Peyer's patch (tissue), 4 donors: Measurements from ENCODE around the gene SYNE1. TPM values are rescaled to one million over a fixed set of nuclear protein-coding genes. Genes with fewer than 3 reads are reported as not detected.

ENCODE experiments used
- DNase-seq, 3 donors: peaks; one replicate each; pipeline ENCODE4 v3.0.0-alpha.2; 2017 to 2019
- H3K27ac ChIP-seq, 4 donors: fragments of 200-600 bp; sonication (generic); one replicate each; pipeline ENCODE4 v1.5.1; 2016 to 2019
- H3K27me3 ChIP-seq, 2 donors: fragments of 200-600 bp; sonication (generic); one replicate each; pipeline ENCODE4 v1.5.1; 2019
- H3K36me3 ChIP-seq, 3 donors: fragments of 200-600 bp; sonication (generic); one replicate each; pipeline ENCODE4 v1.5.1; 2016 to 2019
- H3K4me1 ChIP-seq, 4 donors: fragments of 200-600 bp; sonication (generic); one replicate each; pipeline ENCODE4 v1.5.1; 2016 to 2019
- H3K4me3 ChIP-seq, 4 donors: fragments of 200-600 bp; sonication (generic); 1 replicate in 3 of 4; 2 replicates in 1 of 4; pipeline ENCODE4 v1.5.1; 2016 to 2019; ENCODE audit warnings: mild to moderate bottlenecking in 1 of 4
- H3K9me3 ChIP-seq, 4 donors: fragments of 200-600 bp; sonication (generic); one replicate each; pipeline ENCODE4 v1.5.1; 2016 to 2019; ENCODE audit warnings: mild to moderate bottlenecking in 1 of 4
- POLR2A ChIP-seq, 2 donors: fragments of 450-650 bp; IDR thresholded peaks; one replicate each; pipeline ENCODE4 v1.5.1; 2017; ENCODE audit warnings: antibody characterized with exemption in 2 of 2, mild to moderate bottlenecking in 2 of 2, moderate library complexity in 2 of 2
- total RNA-seq, 4 donors: library from RNA; depleted of rRNA; stranded (reverse); fragments of >200 nt; gene quantifications; one replicate each; pipeline ENCODE4 v1.1.0, GENCODE V29; 2016
- TF ChIP-seq, protein P1 (sequence below), 6 experiments: fragments of 450-650 bp in 4 of 6; fragments of 200-600 bp in 2 of 6; sonication (generic) in 1 of 6; IDR thresholded peaks; one replicate each; pipeline ENCODE4 v1.5.1; 2017 to 2019; ENCODE audit warnings: antibody characterized with exemption in 6 of 6, mild to moderate bottlenecking in 3 of 6, moderate library complexity in 1 of 6

The SYNE1 gene
- total RNA-seq, 4 donors from 2014 or later: 23.1 to 245 (median 34.8) TPM

DNA sequence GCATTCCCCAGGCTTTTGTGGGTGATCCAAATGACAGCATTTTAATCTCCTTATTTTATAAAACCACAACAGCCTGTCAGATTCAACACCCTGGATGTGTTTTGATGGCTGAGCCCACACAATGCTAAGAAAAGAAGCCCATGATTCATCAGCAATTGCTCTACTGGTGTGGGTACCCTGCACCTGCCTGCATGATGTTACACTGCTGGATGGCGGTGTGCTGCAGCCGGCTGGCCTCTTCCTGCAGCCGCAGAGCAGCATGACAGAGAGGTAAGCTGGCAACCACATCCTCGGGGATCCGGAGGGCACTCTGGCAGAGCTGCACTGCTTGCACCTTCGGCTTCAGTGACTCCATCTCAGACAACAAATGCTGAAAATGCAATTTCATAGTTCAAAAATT is 327.5 kb downstream of the SYNE1 start:
- DNase-seq: peak in 2 of 3 donors; percentile 58 to 76
- Histone ChIP-seq H3K9me3 (no peaks in the 10 kb centered on the region), H3K4me3 (no peak overlapping the region), H3K27ac (no peak overlapping the region), H3K36me3 (peaks cover 0 to 12% (median 0%) of the 10 kb centered on the region in 3 donors), H3K4me1 (no peaks in the 10 kb centered on the region), H3K27me3 (no peaks in the 10 kb centered on the region)
- no peak for TF ChIP-seq POLR2A (IDR thresholded peaks at IDR 0.05)
- TF ChIP-seq, protein P1, sequence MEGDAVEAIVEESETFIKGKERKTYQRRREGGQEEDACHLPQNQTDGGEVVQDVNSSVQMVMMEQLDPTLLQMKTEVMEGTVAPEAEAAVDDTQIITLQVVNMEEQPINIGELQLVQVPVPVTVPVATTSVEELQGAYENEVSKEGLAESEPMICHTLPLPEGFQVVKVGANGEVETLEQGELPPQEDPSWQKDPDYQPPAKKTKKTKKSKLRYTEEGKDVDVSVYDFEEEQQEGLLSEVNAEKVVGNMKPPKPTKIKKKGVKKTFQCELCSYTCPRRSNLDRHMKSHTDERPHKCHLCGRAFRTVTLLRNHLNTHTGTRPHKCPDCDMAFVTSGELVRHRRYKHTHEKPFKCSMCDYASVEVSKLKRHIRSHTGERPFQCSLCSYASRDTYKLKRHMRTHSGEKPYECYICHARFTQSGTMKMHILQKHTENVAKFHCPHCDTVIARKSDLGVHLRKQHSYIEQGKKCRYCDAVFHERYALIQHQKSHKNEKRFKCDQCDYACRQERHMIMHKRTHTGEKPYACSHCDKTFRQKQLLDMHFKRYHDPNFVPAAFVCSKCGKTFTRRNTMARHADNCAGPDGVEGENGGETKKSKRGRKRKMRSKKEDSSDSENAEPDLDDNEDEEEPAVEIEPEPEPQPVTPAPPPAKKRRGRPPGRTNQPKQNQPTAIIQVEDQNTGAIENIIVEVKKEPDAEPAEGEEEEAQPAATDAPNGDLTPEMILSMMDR (IDR thresholded peaks at IDR 0.05): no peak

DNA sequence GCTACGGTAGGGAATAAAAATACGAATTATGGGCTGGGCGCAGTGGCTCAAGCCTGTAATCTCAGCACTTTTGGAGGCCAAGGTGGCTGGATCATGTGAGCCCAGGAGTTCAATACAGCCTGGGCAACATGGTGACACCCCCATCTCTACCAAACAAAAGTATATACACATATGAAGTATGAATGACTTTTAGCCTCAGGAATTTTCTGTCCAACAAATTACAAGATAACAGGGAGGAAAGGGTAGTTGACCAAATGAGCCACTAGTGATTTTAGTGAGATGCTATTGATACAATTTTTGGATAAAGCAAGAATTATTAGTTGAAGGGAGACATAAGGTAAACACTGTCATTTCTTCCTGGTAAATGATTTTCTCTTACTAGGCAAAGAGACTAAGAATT is 328.2 kb downstream of the SYNE1 start:
- no peak for DNase-seq
- Histone ChIP-seq H3K36me3 (peaks cover 0 to 12% (median 0%) of the 10 kb centered on the region in 3 donors), H3K4me1 (no peaks in the 10 kb centered on the region), H3K9me3 (no peaks in the 10 kb centered on the region), H3K27ac (no peak overlapping the region), H3K27me3 (no peaks in the 10 kb centered on the region), H3K4me3 (no peak overlapping the region)
- TF ChIP-seq, protein P1 (IDR thresholded peaks at IDR 0.05): no peak
- TF ChIP-seq POLR2A (IDR thresholded peaks at IDR 0.05): no peak

DNA sequence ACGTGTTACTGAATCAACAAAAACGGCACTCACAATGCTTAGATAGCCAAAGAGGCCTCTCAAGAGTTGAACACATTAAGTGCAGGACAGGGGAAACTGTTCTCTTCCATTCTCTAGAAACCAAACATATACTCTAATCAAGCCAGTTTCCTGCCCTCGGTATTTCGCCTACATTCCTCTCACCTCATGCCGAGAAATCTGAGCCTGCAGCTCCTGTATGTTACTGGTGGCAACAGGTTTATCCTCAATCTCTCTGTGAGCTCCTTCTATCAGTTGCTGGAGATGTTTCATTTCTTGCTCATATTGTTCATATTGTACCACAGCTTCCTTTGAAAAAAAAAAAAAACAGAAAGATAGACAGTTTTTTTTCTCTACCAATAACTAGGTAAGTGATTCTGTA is 328.9 kb downstream of the SYNE1 start:
- Histone ChIP-seq H3K36me3 (peaks cover 0 to 12% (median 0%) of the 10 kb centered on the region in 3 donors), H3K27ac (no peak overlapping the region), H3K27me3 (no peaks in the 10 kb centered on the region), H3K9me3 (no peaks in the 10 kb centered on the region), H3K4me1 (no peaks in the 10 kb centered on the region), H3K4me3 (no peak overlapping the region)
- DNase-seq: no peak
- TF ChIP-seq, protein P1 (IDR thresholded peaks at IDR 0.05): no peak
- no peak for TF ChIP-seq POLR2A (IDR thresholded peaks at IDR 0.05)

DNA sequence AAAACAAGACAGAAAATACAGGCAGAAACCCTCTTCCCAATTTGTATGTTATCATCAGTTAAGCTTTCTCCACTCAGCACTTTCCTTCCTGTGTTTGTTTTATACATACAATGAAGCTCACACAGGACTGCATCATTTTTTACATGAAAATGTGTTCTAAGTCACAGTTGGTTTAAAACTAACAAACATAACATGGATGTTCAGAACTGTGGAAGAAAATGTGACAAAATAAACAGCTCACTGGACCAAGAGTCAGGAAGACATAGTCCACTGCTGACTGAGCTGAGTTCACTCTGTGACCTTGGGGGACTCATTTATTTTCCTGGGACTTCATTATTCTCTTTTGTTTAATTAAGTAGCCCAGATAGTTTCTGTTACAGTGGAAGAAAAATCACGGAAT is 331.5 kb downstream of the SYNE1 start:
- DNase-seq: no peak
- Histone ChIP-seq H3K27me3 (no peaks in the 10 kb centered on the region), H3K36me3 (peaks cover 0 to 12% (median 0%) of the 10 kb centered on the region in 3 donors), H3K9me3 (no peaks in the 10 kb centered on the region), H3K4me3 (no peak overlapping the region), H3K27ac (no peak overlapping the region), H3K4me1 (peaks cover 0 to 6% (median 1%) of the 10 kb centered on the region in 4 donors)
- TF ChIP-seq, protein P1 (IDR thresholded peaks at IDR 0.05): no peak
- no peak for TF ChIP-seq POLR2A (IDR thresholded peaks at IDR 0.05)

DNA sequence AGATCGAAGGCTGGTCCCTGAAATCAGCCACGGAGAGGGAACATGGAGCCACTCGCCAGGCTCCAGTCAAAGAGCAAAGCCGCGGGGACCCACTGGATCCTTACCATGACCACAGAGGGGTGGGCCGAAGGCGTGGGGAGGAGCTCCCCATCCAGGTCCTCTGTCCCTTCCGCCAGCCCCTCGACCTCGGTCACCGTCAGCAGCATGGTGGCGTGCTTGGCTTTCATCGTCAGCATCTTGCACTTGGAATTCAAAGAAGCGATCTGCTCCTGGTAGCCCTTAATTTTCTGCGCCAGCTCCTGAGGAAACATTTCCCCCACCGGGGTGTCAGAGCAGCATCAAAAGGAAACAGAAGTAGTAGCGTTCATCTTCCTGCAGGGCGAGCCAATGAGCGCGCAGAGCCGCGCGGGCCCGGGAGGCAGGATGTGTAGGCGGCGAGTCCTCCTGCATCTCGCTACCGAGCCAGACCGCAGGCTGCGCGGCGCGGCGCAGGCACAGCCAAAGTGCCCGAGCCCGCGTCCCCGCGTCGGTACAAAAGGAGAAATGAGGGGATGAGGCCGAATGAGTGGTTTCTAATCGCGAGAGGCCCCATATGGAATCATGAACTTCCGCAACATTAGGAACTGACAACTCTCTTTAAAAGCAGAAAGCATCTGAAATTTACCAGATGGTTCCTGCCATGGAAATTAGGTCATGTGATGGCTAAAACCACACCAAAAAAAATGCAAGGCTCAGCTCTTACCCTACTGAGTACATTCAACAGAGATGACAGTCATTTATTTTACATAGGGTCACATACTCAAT is 335.2 kb downstream of the SYNE1 start:
- Histone ChIP-seq H3K36me3 (no peaks in the 10 kb centered on the region), H3K9me3 (no peaks in the 10 kb centered on the region), H3K27me3 (no peaks in the 10 kb centered on the region), H3K27ac (peak overlapping the region; percentile 74 to 88 (median 86)), H3K4me1 (peaks cover 0 to 7% (median 3%) of the 10 kb centered on the region in 4 donors), H3K4me3 (peak overlapping the region; percentile 46 to 63 (median 60))
- DNase-seq: peak; percentile 77 to 95 (median 90)
- TF ChIP-seq POLR2A (IDR thresholded peaks at IDR 0.05): peak in 1 of 2 donors; percentile 44
- TF ChIP-seq, protein P1 (IDR thresholded peaks at IDR 0.05): peak; percentile 23 to 70 (median 48)
